Activated CD8-positive, alpha-beta memory T cell treated with anti-CD3 and anti-CD28 coated beads for 1 hour (primary cell): Measurements from ENCODE around the gene PIK3R1.

Experiments used
- DNase-seq, 2 donors: peaks; one replicate each; pipeline ENCODE4 v3.0.0-alpha.2; 2020; ENCODE audit warnings: low read depth in 1 of 2; ENCODE audit errors: extremely low read depth in 1 of 2

Gene PIK3R1

DNA sequence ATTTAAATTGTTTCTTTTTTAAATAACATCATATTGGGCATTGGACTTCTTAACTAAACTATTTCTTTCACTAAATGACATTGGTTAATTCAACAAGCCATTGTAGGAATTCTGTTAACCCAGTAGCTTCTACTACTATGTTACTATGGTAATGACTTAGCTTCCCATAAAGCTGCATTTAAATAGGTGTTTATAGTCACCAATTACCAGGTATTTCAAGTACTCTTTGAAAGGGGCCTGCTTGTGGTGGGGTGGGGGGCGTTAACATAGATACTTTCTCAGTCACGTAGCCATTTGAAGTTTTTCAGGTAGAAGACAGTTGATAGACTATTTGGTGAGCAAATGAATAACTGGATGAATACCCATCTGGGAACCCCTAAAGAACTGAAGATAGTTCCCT lies 34.0 kb downstream of the PIK3R1 start:
- no peak for DNase-seq

GRCh38 chr5:68250661-68251298 lies 35.2 kb downstream of the PIK3R1 start:
- no peak for DNase-seq

- peak in 1 of 2 donors; percentile 28 for DNase-seq
These were observed 35.8 kb downstream of the PIK3R1 start for GRCh38 chr5:68251386-68251785.

DNA sequence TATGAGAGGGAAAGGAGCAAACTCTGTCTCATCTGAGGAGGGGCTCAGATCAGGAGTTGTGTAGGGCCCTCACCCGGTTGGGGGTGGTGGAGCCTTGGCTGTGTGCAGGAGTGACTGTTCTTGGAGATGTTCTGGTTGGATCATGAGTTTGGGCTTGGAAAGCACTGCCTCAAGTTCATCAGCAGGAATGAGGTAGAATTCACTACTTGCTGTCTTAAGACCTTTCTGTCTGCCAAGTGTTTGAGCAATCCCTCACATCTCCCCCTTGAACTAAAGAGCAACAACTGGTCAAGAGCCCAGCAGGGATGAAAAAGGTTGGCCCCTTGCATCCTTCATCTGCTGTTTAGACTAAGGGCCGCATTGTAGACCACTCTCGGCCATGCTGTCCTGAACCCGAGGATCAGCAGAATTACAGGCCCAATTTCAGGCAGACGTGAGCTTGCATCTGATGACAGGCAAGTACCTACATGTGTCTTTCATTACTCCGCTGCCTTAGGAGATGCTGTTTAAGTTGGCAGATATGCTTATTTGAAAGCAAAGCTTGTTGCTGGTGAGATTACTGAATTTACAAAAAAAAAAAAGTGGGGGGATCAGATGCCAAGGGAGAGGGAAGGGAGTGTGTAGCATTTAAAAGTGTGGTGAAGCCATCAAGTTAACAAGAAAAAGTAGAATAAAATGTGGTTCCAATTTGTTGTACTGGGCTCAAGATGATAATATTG lies 36.4 kb downstream of the PIK3R1 start:
- DNase-seq: no peak

- no peak for DNase-seq
These were observed 37.4 kb downstream of the PIK3R1 start for GRCh38 chr5:68252673-68253623.

GRCh38 chr5:68253624-68254585 lies 38.3 kb downstream of the PIK3R1 start:
- no peak for DNase-seq

GRCh38 chr5:68254810-68255209 lies 39.3 kb downstream of the PIK3R1 start:
- DNase-seq: no peak

- no peak for DNase-seq
These were observed 40.0 kb downstream of the PIK3R1 start for GRCh38 chr5:68255305-68256120.

DNA sequence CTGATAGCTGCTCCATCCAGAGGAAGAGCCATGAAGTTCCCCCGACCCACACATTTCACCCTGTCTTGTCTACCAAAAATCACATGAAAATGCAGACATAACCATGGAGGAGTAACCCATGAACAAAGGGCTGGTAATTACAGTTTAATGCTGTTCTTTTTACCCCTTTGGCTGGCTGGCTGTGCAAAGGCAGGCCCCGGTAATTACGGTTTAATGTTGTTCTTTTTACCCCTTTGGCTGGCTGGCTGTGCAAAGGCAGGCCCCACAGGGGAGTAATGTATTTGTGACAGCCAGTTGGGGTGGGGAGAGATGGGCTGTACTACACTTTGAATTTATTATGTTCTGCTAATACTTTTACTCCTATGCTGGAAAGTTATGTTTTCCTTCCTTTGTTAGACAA lies 41.7 kb downstream of the PIK3R1 start:
- DNase-seq: no peak

GRCh38 chr5:68258531-68258930 lies 43.0 kb downstream of the PIK3R1 start:
- no peak for DNase-seq

- DNase-seq: no peak
These were observed 44.1 kb downstream of the PIK3R1 start for GRCh38 chr5:68259700-68260099.

DNA sequence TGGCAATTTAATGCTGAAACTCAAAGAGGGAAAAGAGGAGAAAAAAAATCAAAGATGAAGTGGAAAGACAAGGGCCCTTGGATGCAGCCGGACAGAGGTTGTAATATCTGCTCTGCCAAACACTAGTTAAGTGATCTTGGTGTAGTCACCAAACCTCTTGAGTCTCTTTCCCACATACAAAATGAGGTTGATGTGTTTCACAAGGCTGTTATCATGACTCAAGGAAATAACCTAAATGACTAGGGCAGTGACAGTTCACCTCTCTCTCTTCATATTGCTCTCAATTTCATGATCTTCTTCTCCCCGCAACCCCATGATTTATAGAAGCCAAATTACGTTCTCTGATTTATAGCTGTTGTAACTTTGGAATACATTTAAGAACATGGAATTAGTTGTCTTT lies 44.9 kb downstream of the PIK3R1 start:
- DNase-seq: no peak

GRCh38 chr5:68261169-68261568 lies 45.6 kb downstream of the PIK3R1 start:
- DNase-seq: no peak

GRCh38 chr5:68261569-68262065 lies 46.1 kb downstream of the PIK3R1 start:
- no peak for DNase-seq

- no peak for DNase-seq
These were observed 48.7 kb downstream of the PIK3R1 start for GRCh38 chr5:68264024-68264956.

DNA sequence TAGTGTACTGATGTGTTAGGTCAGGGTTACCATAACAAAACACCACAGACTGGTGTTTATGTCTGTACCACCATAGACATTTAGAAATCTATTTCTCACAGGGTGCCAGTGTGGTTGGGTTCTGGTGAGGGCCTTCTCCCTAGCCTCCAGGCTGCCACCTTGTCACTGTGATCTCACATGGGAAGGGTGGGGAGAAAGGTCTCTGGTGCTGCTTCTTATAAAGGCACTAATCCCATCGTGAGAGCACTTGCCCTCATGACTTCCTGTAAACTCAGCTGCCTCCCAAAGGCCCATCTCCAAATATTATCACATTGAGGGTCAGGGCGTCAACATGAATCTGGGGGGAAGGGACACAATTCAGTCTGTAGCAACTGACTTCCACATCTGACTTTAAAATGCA lies 49.8 kb downstream of the PIK3R1 start:
- no peak for DNase-seq

DNA sequence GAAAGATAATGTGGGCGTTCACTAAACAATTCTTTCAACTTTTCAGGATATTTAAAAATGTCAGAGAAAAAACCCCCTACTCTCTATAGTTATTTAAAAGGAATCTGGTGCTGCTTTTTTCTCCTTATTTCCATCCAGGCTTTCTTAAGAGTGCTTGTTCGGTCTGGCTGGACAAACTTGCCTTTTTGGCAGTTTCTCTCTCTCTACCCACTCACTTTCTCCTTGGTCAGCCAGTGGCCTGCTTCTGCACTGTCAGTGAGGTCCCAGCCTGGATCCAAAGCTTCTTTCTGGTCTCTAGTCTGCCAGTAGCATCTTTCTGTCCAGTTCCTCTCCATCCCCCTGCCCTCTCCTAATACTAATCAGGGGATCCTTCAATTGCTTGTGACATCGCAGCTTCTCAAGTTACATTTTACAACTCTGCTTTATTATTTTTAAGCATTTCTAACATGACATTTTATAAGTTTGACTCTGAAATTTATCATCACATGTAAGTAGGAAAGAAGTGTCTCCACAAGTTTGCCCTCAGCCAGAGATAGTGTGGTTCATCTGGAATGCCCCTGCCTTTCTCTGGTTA lies 50.4 kb downstream of the PIK3R1 start:
- no peak for DNase-seq

- no peak for DNase-seq
These were observed 50.9 kb downstream of the PIK3R1 start for GRCh38 chr5:68266457-68266856.
